ENCODE data around the gene ZFPL1.

DNA sequence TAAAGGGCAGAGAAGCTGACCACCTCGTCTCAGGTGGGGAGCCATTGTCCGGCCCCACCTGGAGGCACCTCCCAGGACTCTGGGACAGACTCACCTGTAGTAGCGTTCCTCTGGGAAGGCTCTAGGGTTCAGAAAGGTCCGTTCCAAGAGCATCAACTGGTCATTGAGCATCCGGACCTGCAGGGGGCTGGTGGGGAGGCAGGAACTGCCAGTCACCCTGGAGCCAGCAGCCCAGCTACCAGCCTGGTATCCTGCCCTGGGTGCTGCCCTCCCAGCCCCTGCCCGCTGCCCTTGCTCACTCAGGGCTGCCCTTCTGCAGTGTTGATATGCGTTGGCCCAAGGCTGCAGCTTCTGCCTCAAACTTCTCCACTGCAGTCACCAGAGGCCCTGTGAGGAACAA, 38.3 kb upstream of the ZFPL1 start:
- TF ChIP-seq, protein P1, sequence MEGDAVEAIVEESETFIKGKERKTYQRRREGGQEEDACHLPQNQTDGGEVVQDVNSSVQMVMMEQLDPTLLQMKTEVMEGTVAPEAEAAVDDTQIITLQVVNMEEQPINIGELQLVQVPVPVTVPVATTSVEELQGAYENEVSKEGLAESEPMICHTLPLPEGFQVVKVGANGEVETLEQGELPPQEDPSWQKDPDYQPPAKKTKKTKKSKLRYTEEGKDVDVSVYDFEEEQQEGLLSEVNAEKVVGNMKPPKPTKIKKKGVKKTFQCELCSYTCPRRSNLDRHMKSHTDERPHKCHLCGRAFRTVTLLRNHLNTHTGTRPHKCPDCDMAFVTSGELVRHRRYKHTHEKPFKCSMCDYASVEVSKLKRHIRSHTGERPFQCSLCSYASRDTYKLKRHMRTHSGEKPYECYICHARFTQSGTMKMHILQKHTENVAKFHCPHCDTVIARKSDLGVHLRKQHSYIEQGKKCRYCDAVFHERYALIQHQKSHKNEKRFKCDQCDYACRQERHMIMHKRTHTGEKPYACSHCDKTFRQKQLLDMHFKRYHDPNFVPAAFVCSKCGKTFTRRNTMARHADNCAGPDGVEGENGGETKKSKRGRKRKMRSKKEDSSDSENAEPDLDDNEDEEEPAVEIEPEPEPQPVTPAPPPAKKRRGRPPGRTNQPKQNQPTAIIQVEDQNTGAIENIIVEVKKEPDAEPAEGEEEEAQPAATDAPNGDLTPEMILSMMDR (IDR thresholded peaks at IDR 0.05; ENCODE audit: low read depth, low read length): no peak
- no peak for TF ChIP-seq MYC (IDR thresholded peaks at IDR 0.05; ENCODE audit: low read depth, low read length)
- TF ChIP-seq POLR2A (IDR thresholded peaks at IDR 0.05; ENCODE audit: extremely low read depth, insufficient read length): no peak
